ENCODE measurements around the gene GPR146. TPM values are rescaled to one million over a fixed set of nuclear protein-coding genes. Genes with fewer than 3 reads are reported as not detected.
"Not testable (repeated sequence)": the region's sequence is repeated elsewhere in the genome, so short reads cannot be mapped to it uniquely, and the experiment has no call there.

GPR146 gene
- total RNA-seq, 1 donor from 2014 or later, result 5.2 TPM

DNA sequence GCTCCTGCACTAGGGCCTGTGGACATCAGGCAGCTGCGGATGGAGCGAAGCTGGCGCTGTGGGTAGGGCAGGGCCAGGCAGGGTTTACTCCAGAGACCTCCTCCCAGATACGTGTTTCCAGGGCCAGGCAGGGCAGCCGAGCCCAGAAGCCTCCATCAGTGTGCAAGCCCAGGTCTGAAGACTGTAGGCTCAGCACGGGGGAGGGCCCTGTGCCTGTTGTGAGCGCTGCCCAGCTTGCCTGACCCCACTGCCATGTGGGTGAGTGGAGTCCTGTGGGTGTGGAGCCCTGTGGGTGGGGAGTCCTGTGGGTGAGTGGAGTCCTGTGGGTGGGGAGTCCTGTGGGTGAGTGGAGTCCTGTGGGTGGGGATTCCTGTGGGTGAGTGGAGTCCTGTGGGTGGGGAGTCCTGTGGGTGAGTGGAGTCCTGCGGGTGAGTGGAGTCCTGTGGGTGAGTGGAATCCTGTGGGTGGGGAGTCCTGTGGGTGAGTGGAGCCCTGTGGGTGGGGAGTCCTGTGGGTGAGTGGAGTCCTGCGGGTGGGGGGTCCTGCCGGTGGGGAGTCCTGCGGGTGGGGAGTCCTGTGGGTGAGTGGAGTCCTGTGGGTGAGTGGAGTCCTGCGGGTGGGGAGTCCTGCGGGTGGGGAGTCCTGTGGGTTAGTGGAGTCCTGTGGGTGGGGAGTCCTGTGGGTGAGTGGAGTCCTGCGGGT lies 43.1 kb upstream of the GPR146 start:
- not testable (repeated sequence) for H3K9ac ChIP-seq (ENCODE audit: low read depth in 1 of 3, low read length in 3 of 3); H3K36me3 ChIP-seq (ENCODE audit: control insufficient read depth in 3 of 3, insufficient read depth in 3 of 3, low read length in 3 of 3); H3K9me3 ChIP-seq (ENCODE audit: control insufficient read depth in 3 of 3, low read length in 3 of 3); H3K27me3 ChIP-seq (ENCODE audit: control insufficient read depth in 3 of 3, insufficient read depth in 3 of 3, low read length in 3 of 3); H3K4me3 ChIP-seq (ENCODE audit: low read length in 3 of 3); H3K27ac ChIP-seq (ENCODE audit: low read depth, low read length); H3K4me1 ChIP-seq (ENCODE audit: control insufficient read depth in 3 of 3, insufficient read depth in 3 of 3, low read length in 3 of 3)

DNA sequence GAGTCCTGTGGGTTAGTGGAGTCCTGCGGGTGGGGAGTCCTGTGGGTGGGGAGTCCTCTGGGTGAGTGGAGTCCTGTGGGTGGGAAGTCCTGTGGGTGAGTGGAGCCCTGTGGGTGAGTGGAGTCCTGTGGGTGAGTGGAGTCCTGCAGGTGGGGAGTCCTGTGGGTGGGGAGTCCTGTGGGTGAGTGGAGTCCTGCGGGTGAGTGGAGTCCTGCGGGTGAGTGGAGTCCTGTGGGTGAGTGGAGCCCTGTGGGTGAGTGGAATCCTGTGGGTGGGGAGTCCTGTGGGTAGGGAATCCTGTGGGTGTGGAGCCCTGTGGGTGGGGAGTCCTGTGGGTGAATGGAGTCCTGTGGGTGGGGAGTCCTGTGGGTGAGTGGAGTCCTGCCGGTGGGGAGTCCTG lies 42.3 kb upstream of the GPR146 start:
- H3K9me3 ChIP-seq (ENCODE audit: control insufficient read depth in 3 of 3, low read length in 3 of 3); H3K27me3 ChIP-seq (ENCODE audit: control insufficient read depth in 3 of 3, insufficient read depth in 3 of 3, low read length in 3 of 3); H3K4me1 ChIP-seq (ENCODE audit: control insufficient read depth in 3 of 3, insufficient read depth in 3 of 3, low read length in 3 of 3); H3K4me3 ChIP-seq (ENCODE audit: low read length in 3 of 3); H3K36me3 ChIP-seq (ENCODE audit: control insufficient read depth in 3 of 3, insufficient read depth in 3 of 3, low read length in 3 of 3); H3K9ac ChIP-seq (ENCODE audit: low read depth in 1 of 3, low read length in 3 of 3); H3K27ac ChIP-seq (ENCODE audit: low read depth, low read length): not testable (repeated sequence)

DNA sequence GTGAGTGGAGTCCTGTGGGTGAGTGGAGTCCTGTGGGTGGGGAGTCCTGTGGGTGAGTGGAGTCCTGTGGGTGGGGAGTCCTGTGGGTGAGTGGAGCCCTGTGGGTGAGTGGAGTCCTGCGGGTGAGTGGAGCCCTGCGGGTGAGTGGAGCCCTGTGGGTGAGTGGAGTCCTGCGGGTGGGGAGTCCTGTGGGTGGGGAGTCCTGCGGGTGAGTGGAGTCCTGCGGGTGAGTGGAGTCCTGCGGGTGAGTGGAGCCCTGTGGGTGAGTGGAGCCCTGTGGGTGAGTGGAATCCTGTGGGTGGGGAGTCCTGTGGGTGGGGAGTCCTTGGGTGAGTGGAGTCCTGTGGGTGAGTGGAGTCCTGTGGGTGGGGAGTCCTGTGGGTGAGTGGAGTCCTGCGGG lies 41.9 kb upstream of the GPR146 start:
- H3K9ac ChIP-seq (ENCODE audit: low read depth in 1 of 3, low read length in 3 of 3); H3K36me3 ChIP-seq (ENCODE audit: control insufficient read depth in 3 of 3, insufficient read depth in 3 of 3, low read length in 3 of 3); H3K4me1 ChIP-seq (ENCODE audit: control insufficient read depth in 3 of 3, insufficient read depth in 3 of 3, low read length in 3 of 3); H3K27ac ChIP-seq (ENCODE audit: low read depth, low read length); H3K4me3 ChIP-seq (ENCODE audit: low read length in 3 of 3); H3K9me3 ChIP-seq (ENCODE audit: control insufficient read depth in 3 of 3, low read length in 3 of 3); H3K27me3 ChIP-seq (ENCODE audit: control insufficient read depth in 3 of 3, insufficient read depth in 3 of 3, low read length in 3 of 3): not testable (repeated sequence)

DNA sequence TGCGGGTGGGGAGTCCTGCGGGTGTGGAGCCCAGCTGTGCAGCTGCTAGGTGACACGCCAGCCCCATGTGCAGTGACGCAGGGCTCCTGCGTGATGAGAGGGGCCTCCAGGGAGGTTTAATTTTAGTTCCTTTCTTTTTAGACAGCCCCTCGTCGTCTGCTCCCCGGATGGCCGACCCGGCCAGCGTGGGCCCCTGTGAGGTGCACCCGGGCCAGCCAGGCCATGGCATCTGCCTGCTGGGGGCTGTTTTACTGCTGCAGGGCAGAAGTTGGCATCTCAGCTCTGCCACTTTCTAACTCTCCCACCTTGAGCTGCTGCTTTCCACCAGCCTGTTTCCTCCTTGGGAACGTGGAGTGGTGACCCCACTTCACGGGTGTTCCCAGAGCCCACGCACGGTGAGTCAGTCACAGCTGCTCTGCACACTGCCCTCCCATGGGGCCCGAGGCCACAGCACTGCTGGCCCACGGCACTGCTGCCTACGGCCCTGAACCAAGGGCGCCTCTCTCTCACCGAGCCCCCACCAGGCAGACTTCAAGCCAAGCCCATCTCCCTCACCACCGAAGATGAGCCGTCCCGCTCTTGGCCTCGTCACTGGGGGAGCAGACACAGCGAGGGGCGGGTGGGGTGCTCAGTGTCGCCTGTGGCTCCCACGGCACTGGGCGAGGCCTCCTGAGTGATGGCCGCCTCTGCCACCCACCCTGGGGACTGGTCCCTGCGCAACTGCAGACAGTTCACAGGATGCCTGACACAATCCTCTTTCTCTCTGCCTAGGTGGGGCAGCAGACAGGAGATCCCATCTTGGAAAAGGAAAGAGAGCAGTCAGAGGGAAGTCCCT lies 40.1 kb upstream of the GPR146 start:
- H3K4me3 ChIP-seq (ENCODE audit: low read length in 3 of 3), result no peak overlapping the region
- H3K9ac ChIP-seq (ENCODE audit: low read depth in 1 of 3, low read length in 3 of 3), result no peak overlapping the region
- no peaks in the 10 kb centered on the region for H3K9me3 ChIP-seq (ENCODE audit: control insufficient read depth in 3 of 3, low read length in 3 of 3)
- peaks cover 8 to 17% (median 8%) of the 10 kb centered on the region in 3 donors for H3K36me3 ChIP-seq (ENCODE audit: control insufficient read depth in 3 of 3, insufficient read depth in 3 of 3, low read length in 3 of 3)
- no peaks in the 10 kb centered on the region for H3K4me1 ChIP-seq (ENCODE audit: control insufficient read depth in 3 of 3, insufficient read depth in 3 of 3, low read length in 3 of 3)
- H3K27ac ChIP-seq (ENCODE audit: low read depth, low read length), result no peak overlapping the region
- H3K27me3 ChIP-seq (ENCODE audit: control insufficient read depth in 3 of 3, insufficient read depth in 3 of 3, low read length in 3 of 3), result no peaks in the 10 kb centered on the region

DNA sequence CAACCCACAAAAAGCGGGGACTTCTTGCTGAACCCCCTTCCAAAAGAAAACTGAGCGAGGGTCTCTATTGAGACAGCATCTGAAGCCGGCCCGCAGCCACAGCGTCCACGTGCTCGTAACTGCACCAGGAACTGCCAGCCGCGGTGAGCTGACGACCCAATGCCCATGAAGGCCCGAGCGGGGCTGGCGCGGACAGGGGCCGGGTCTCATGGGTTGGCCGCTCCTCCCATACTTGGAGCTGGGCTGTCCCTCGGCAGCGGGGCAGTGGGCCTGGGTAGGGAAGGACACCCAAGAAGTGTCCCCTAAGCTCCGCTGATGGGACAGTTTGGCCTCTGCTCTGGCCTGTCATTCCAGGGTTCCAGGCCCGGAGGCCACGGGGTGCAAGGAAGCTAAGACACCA lies 39.0 kb upstream of the GPR146 start:
- H3K9me3 ChIP-seq (ENCODE audit: control insufficient read depth in 3 of 3, low read length in 3 of 3), result no peaks in the 10 kb centered on the region
- H3K27me3 ChIP-seq (ENCODE audit: control insufficient read depth in 3 of 3, insufficient read depth in 3 of 3, low read length in 3 of 3), result no peaks in the 10 kb centered on the region
- H3K27ac ChIP-seq (ENCODE audit: low read depth, low read length), result no peak overlapping the region
- no peak overlapping the region for H3K4me3 ChIP-seq (ENCODE audit: low read length in 3 of 3)
- H3K4me1 ChIP-seq (ENCODE audit: control insufficient read depth in 3 of 3, insufficient read depth in 3 of 3, low read length in 3 of 3), result no peaks in the 10 kb centered on the region
- H3K9ac ChIP-seq (ENCODE audit: low read depth in 1 of 3, low read length in 3 of 3), result no peak overlapping the region
- peaks cover 8 to 14% (median 10%) of the 10 kb centered on the region in 3 donors for H3K36me3 ChIP-seq (ENCODE audit: control insufficient read depth in 3 of 3, insufficient read depth in 3 of 3, low read length in 3 of 3)

DNA sequence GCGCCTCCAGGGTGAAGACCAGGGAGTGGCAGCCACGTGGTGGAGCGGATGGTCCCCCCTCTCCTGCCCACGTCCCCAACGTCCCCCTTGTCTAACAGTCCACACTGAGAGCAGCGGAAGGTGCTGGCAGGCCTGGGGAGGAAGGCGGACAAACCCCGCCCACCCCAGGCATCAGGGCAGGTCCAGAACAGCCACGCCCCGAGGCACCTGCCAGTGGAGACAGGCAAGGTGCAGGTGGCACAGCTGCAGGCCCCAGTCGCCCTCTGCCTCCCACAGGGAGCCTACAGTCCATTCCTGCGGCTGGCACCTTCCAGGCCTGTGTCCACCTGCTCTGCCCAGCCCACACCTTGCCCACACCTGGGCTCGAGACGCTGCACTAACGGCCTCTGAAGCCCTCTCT lies 36.4 kb upstream of the GPR146 start:
- Histone ChIP-seq H3K36me3 (ENCODE audit: control insufficient read depth in 3 of 3, insufficient read depth in 3 of 3, low read length in 3 of 3) (peaks cover 8 to 14% (median 10%) of the 10 kb centered on the region in 3 donors), H3K9ac (ENCODE audit: low read depth in 1 of 3, low read length in 3 of 3) (no peak overlapping the region), H3K4me3 (ENCODE audit: low read length in 3 of 3) (no peak overlapping the region), H3K4me1 (ENCODE audit: control insufficient read depth in 3 of 3, insufficient read depth in 3 of 3, low read length in 3 of 3) (peaks cover 0 to 5% (median 0%) of the 10 kb centered on the region in 3 donors), H3K27me3 (ENCODE audit: control insufficient read depth in 3 of 3, insufficient read depth in 3 of 3, low read length in 3 of 3) (no peaks in the 10 kb centered on the region), H3K9me3 (ENCODE audit: control insufficient read depth in 3 of 3, low read length in 3 of 3) (no peaks in the 10 kb centered on the region), H3K27ac (ENCODE audit: low read depth, low read length) (no peak overlapping the region)

DNA sequence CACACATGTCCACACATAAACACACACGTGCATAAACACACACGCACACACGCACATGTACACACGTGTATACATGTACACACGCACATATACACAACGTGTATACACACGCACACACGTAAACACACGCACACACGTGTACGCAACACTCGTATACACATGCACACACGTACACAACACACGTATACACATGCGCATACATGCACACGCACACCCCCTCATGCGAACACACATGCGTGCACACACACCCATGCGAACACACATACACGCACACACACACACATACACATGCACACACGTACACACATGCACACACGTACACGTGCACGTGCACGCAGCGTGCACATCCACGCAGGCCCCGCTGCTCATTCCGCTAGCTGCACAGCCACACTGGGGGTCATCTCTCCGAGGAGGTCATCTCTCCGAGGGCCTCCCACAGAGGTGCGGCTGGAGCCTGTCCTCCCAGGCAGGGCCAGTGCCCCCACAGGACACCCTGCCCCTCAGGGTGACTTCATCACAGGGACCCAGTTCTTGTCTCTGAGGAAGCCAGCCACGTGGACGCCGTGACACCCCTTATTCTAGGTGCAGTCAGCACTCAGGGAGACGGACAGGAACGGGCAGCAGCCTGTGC lies 35.5 kb upstream of the GPR146 start:
- Histone ChIP-seq H3K36me3 (ENCODE audit: control insufficient read depth in 3 of 3, insufficient read depth in 3 of 3, low read length in 3 of 3) (peaks cover 8 to 14% (median 10%) of the 10 kb centered on the region in 3 donors), H3K9me3 (ENCODE audit: control insufficient read depth in 3 of 3, low read length in 3 of 3) (no peaks in the 10 kb centered on the region), H3K27me3 (ENCODE audit: control insufficient read depth in 3 of 3, insufficient read depth in 3 of 3, low read length in 3 of 3) (no peaks in the 10 kb centered on the region), H3K27ac (ENCODE audit: low read depth, low read length) (no peak overlapping the region), H3K4me1 (ENCODE audit: control insufficient read depth in 3 of 3, insufficient read depth in 3 of 3, low read length in 3 of 3) (peaks cover 0 to 5% (median 0%) of the 10 kb centered on the region in 3 donors), H3K9ac (ENCODE audit: low read depth in 1 of 3, low read length in 3 of 3) (no peak overlapping the region), H3K4me3 (ENCODE audit: low read length in 3 of 3) (no peak overlapping the region)

DNA sequence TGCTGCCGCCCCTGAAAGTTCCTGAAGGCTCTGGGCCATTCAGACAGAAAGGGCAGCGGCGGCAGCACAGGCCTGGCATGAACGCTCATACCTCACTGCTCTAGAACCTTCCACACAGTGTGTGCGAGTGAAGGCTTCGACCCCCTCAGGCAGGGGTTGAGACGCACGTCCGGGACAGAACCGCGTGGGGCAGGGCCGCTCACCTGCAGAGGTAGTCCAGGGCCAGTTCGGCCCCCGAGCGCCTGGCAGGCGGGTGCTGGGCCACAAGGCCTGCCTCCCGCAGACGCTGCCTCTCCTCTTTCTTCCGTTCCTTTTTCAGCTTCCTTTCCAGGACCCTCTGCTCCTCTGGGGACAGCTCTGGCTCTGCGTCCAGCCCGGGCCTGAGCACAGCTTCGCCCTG lies 34.6 kb upstream of the GPR146 start:
- no peaks in the 10 kb centered on the region for H3K27me3 ChIP-seq (ENCODE audit: control insufficient read depth in 3 of 3, insufficient read depth in 3 of 3, low read length in 3 of 3)
- H3K4me3 ChIP-seq (ENCODE audit: low read length in 3 of 3), result no peak overlapping the region
- H3K27ac ChIP-seq (ENCODE audit: low read depth, low read length), result no peak overlapping the region
- H3K9ac ChIP-seq (ENCODE audit: low read depth in 1 of 3, low read length in 3 of 3), result no peak overlapping the region
- H3K4me1 ChIP-seq (ENCODE audit: control insufficient read depth in 3 of 3, insufficient read depth in 3 of 3, low read length in 3 of 3), result peaks cover 0 to 5% (median 0%) of the 10 kb centered on the region in 3 donors
- peaks cover 8 to 14% (median 10%) of the 10 kb centered on the region in 3 donors for H3K36me3 ChIP-seq (ENCODE audit: control insufficient read depth in 3 of 3, insufficient read depth in 3 of 3, low read length in 3 of 3)
- no peaks in the 10 kb centered on the region for H3K9me3 ChIP-seq (ENCODE audit: control insufficient read depth in 3 of 3, low read length in 3 of 3)

DNA sequence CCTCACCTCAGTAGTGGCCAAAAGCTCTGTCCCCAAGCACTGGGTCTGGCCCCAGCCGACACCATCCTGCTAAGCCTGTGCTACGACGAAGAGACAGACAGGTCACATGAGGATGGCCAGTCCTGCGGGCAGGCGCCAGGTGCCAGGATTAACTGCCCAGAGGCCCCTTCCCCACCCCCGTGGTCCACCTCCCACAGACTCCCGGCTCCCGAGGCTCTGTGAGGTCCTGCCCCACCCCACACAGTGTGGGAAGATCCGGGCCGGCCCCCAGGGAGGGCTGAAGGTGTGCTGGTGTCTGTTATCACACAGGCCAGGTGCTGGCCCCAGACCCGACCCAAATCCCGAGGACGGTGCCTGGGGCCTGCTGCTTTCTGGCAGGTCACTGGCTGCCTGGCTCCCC lies 34.1 kb upstream of the GPR146 start:
- Histone ChIP-seq H3K27me3 (ENCODE audit: control insufficient read depth in 3 of 3, insufficient read depth in 3 of 3, low read length in 3 of 3) (no peaks in the 10 kb centered on the region), H3K36me3 (ENCODE audit: control insufficient read depth in 3 of 3, insufficient read depth in 3 of 3, low read length in 3 of 3) (peaks cover 8 to 14% (median 10%) of the 10 kb centered on the region in 3 donors), H3K9ac (ENCODE audit: low read depth in 1 of 3, low read length in 3 of 3) (no peak overlapping the region), H3K4me1 (ENCODE audit: control insufficient read depth in 3 of 3, insufficient read depth in 3 of 3, low read length in 3 of 3) (peaks cover 0 to 5% (median under 1%) of the 10 kb centered on the region in 3 donors), H3K27ac (ENCODE audit: low read depth, low read length) (no peak overlapping the region), H3K4me3 (ENCODE audit: low read length in 3 of 3) (no peak overlapping the region), H3K9me3 (ENCODE audit: control insufficient read depth in 3 of 3, low read length in 3 of 3) (no peaks in the 10 kb centered on the region)

All from skeletal muscle tissue (tissue), 4 donors.